Measurements from ENCODE around the gene CSH2.
"Not testable (repeated sequence)": the region's sequence is repeated elsewhere in the genome, so short reads cannot be mapped to it uniquely, and the experiment has no call there.

Gene CSH2

DNA sequence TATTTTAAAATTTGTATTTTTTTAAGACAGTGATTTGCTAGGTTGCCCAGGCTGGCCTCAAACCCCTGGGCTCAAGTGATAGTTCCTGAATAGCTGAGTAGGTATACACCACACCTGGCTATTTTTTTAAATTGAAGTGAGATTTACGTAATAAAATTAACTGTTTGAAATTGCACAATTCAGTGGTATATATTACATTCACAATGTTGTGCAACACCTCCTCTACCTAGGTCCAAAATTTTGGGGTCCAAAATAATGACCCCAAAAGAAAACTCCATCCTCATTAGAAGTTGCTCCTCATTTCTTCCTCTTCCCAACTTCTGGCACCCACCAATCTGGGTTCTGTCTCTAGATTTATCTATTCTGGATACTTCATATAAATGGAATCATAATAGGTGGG lies 28.0 kb downstream of the CSH2 start:
- Mint-ChIP-seq H3K36me3 (ENCODE audit: low read depth) (peaks cover 11% of the 10 kb centered on the region), H3K27ac (no peak overlapping the region), H3K9me3 (peaks cover 25% of the 10 kb centered on the region), H3K4me1 (peaks cover 21% of the 10 kb centered on the region), H3K4me3 (no peak overlapping the region), H3K27me3 (ENCODE audit: low read depth, poor library complexity) (peaks cover 63% of the 10 kb centered on the region)
- no peak for TF ChIP-seq CTCF (IDR thresholded peaks at IDR 0.05)
- no peak for DNase-seq

DNA sequence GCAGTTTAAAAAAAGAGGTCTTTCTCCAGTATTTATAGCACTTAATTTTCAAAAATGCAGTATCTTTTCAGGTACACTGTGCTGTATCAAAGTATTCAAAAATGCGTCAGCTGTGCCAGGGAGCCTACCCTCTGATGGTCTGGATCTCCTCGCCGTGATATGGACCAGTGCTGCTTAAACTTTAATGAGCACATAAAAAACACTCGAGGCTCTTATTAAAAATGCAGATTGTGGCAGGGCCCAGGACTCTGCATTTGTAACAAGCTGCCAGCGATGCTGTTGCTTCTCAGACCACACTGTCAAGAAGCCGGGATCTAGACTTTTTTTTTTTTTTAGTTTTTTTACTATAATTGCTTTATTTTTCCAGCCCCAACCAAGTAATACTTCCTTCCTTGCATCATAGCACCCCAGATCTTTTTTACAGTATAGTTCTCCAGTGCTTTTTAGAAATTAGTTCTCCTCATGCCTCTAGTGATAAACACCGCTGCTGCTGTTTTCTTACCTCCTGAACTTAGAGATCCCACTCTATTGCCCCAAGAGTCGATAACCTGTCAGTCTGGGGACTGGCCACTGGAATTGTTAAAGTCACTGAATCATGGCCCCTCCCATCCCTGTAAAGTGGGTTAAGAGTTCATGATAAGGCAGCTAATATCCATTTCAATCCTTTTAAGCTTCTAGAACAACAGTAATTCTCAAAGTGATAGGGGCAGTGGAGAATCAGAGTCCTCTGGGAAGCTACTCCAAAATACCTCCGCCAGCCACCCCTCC lies 29.4 kb downstream of the CSH2 start:
- H3K9me3 Mint-ChIP-seq, result peaks cover 16% of the 10 kb centered on the region
- peaks cover 50% of the 10 kb centered on the region for H3K27me3 Mint-ChIP-seq (ENCODE audit: low read depth, poor library complexity)
- H3K4me1 Mint-ChIP-seq, result peaks cover 30% of the 10 kb centered on the region
- no peak for DNase-seq
- no peak for TF ChIP-seq CTCF (IDR thresholded peaks at IDR 0.05)
- H3K27ac Mint-ChIP-seq, result no peak overlapping the region
- H3K4me3 Mint-ChIP-seq, result peak overlapping the region; percentile 81
- H3K36me3 Mint-ChIP-seq (ENCODE audit: low read depth), result peaks cover 10% of the 10 kb centered on the region

DNA sequence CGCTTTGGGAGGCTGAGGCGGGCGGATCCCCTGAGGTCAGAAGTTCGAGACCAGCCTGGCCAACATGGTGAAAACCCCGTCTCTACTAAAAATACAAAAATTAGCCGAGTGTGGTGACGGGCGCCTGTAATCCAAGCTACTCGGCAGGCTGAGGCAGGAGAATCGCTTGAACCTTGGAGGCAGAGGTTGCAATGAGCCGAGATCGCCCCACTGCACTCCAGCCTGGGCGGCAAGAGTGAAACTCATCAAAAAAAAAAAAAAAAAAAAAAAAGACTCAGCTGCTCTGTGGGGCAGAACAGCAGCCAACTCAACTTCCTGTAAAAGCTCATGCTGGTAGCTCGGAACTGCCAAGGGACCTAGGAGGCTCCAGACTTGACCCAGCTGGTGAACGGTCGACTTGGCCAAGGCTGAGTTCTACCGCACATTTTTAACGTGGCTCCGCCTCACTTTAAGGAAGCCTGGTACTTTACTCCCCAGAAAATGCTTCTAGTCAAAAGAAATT lies 30.0 kb downstream of the CSH2 start:
- H3K9me3 Mint-ChIP-seq; H3K36me3 Mint-ChIP-seq (ENCODE audit: low read depth); DNase-seq: not testable (repeated sequence)
- H3K4me3 Mint-ChIP-seq, result peak overlapping the region; percentile 81
- H3K4me1 Mint-ChIP-seq, result peaks cover 36% of the 10 kb centered on the region
- H3K27me3 Mint-ChIP-seq (ENCODE audit: low read depth, poor library complexity), result peaks cover 43% of the 10 kb centered on the region
- H3K27ac Mint-ChIP-seq, result peak overlapping the region; percentile 81

GRCh38 chr17:63842540-63843386 lies 30.7 kb downstream of the CSH2 start, which contains the start of gene SMARCD2:
Gene SMARCD2, minus strand, starts transcription at chr17:63842685. Its CDS starts 11 bp downstream, at chr17:63842674.
- H3K36me3 Mint-ChIP-seq (ENCODE audit: low read depth), result peaks cover under 1% of the 10 kb centered on the region
- H3K27ac Mint-ChIP-seq, result peak within 1 kb of the TSS; percentile 99
- H3K4me3 Mint-ChIP-seq, result peak within 1 kb of the TSS; percentile 98
- peaks cover 3% of the 10 kb centered on the region for H3K9me3 Mint-ChIP-seq
- no peak for TF ChIP-seq CTCF (IDR thresholded peaks at IDR 0.05)
- peak; percentile 99 for DNase-seq
- H3K27me3 Mint-ChIP-seq (ENCODE audit: low read depth, poor library complexity), result peaks cover 36% of the 10 kb centered on the region
- H3K4me1 Mint-ChIP-seq, result peaks cover 41% of the 10 kb centered on the region

GRCh38 chr17:63842173-63842539 lies 31.3 kb downstream of the CSH2 start:
- peaks cover 30% of the 10 kb centered on the region for H3K27me3 Mint-ChIP-seq (ENCODE audit: low read depth, poor library complexity)
- no peak for TF ChIP-seq CTCF (IDR thresholded peaks at IDR 0.05)
- H3K4me3 Mint-ChIP-seq, result peak overlapping the region; percentile 98
- DNase-seq, result peak; percentile 67
- no peaks in the 10 kb centered on the region for H3K9me3 Mint-ChIP-seq
- peaks cover under 1% of the 10 kb centered on the region for H3K36me3 Mint-ChIP-seq (ENCODE audit: low read depth)
- H3K4me1 Mint-ChIP-seq, result peaks cover 41% of the 10 kb centered on the region
- H3K27ac Mint-ChIP-seq, result peak overlapping the region; percentile 99
